ENCODE measurements around the gene SYNPR. TPM values are rescaled to one million over a fixed set of nuclear protein-coding genes. Genes with fewer than 3 reads are reported as not detected.

The SYNPR gene
- total and polyA plus RNA-seq, 9 donors = not detected

GRCh38 chr3:63352008-63352279, 73.8 kb downstream of the SYNPR start:
- Histone ChIP-seq H3K4me1 (ENCODE audit: insufficient read depth) (no peaks in the 10 kb centered on the region), H3K27ac (no peak overlapping the region), H3K4me3 (no peak overlapping the region), H3K9me3 (no peaks in the 10 kb centered on the region), H3K27me3 (no peaks in the 10 kb centered on the region), H3K36me3 (no peaks in the 10 kb centered on the region)
- intact Hi-C loops (cut with DNase I) = loop anchor here (5.0 to 10.0 kb wide), 3 partner anchors 463 to 643 kb away; partner anchors contain the start of gene C3orf49 (in 4 of the 4)
- TF ChIP-seq CTCF (IDR thresholded peaks at IDR 0.05) (no peak), POLR2A (IDR thresholded peaks at IDR 0.05) (no peak), EP300 (IDR thresholded peaks at IDR 0.05) (no peak)
- WGBS, 3 donors = 66 to 86% (median 77%) methylated on average over 2 of the region's 2 CpGs
- DNase-seq = no peak

GRCh38 chr3:63353383-63353782, 75.3 kb downstream of the SYNPR start:
- H3K4me1 ChIP-seq (ENCODE audit: insufficient read depth) = no peaks in the 10 kb centered on the region
- H3K36me3 ChIP-seq = no peaks in the 10 kb centered on the region
- H3K27ac ChIP-seq = no peak overlapping the region
- no peak for DNase-seq
- H3K9me3 ChIP-seq = no peaks in the 10 kb centered on the region
- intact Hi-C loops (cut with DNase I) = loop anchor here (5.0 to 10.0 kb wide), 3 partner anchors 461 to 641 kb away; partner anchors contain the start of gene C3orf49 (in 4 of the 4)
- no peak overlapping the region for H3K4me3 ChIP-seq
- 72 to 76% (median 73%) methylated on average over 5 of the region's 5 CpGs for WGBS, 3 donors
- H3K27me3 ChIP-seq = no peaks in the 10 kb centered on the region
- no peak for TF ChIP-seq POLR2A (IDR thresholded peaks at IDR 0.05)

GRCh38 chr3:63354160-63354559, 76.1 kb downstream of the SYNPR start:
- Histone ChIP-seq H3K27ac (no peak overlapping the region), H3K36me3 (no peaks in the 10 kb centered on the region), H3K27me3 (no peaks in the 10 kb centered on the region), H3K4me1 (ENCODE audit: insufficient read depth) (no peaks in the 10 kb centered on the region), H3K9me3 (no peaks in the 10 kb centered on the region), H3K4me3 (no peak overlapping the region)
- intact Hi-C loops (cut with DNase I) = loop anchor here (5.0 to 10.0 kb wide), 3 partner anchors 461 to 641 kb away; partner anchors contain the start of gene C3orf49 (in 4 of the 4)
- WGBS, 3 donors = 50 to 52% (median 50%) methylated on average over 1 of the region's 1 CpG
- DNase-seq = no peak
- TF ChIP-seq EP300 (IDR thresholded peaks at IDR 0.05) = no peak
- no peak for TF ChIP-seq POLR2A (IDR thresholded peaks at IDR 0.05)
- no peak for TF ChIP-seq CTCF (IDR thresholded peaks at IDR 0.05)

- TF ChIP-seq POLR2A (IDR thresholded peaks at IDR 0.05) (no peak), EP300 (IDR thresholded peaks at IDR 0.05) (no peak), CTCF (IDR thresholded peaks at IDR 0.05) (no peak)
- no peak for DNase-seq
- H3K4me1 ChIP-seq (ENCODE audit: insufficient read depth) = no peaks in the 10 kb centered on the region
- H3K27me3 ChIP-seq = no peaks in the 10 kb centered on the region
- intact Hi-C loops (cut with DNase I) = loop anchor here in 3 of 4 donors (10.0 kb wide), 2 partner anchors 459 to 639 kb away; partner anchors contain the start of gene C3orf49 (in 1 of the 3)
- no peaks in the 10 kb centered on the region for H3K36me3 ChIP-seq
- H3K27ac ChIP-seq = no peak overlapping the region
- no peaks in the 10 kb centered on the region for H3K9me3 ChIP-seq
- no peak overlapping the region for H3K4me3 ChIP-seq
- WGBS, 3 donors = 39 to 47% (median 43%) methylated on average over 2 of the region's 2 CpGs
These were observed 77.7 kb downstream of the SYNPR start for GRCh38 chr3:63355809-63356208.

GRCh38 chr3:63364495-63364894, 86.4 kb downstream of the SYNPR start:
- Histone ChIP-seq H3K27me3 (no peaks in the 10 kb centered on the region), H3K4me3 (no peak overlapping the region), H3K36me3 (no peaks in the 10 kb centered on the region), H3K4me1 (ENCODE audit: insufficient read depth) (no peaks in the 10 kb centered on the region), H3K27ac (no peak overlapping the region), H3K9me3 (no peaks in the 10 kb centered on the region)
- intact Hi-C loops (cut with DNase I) = no loop called here
- no peak for TF ChIP-seq EP300 (IDR thresholded peaks at IDR 0.05)
- no peak for DNase-seq
- 5 to 11% (median 6%) methylated on average over 1 of the region's 1 CpG for WGBS, 3 donors
